K562 (cell line): Measurements from ENCODE around the gene KLHL6. TPM values are rescaled to one million over a fixed set of nuclear protein-coding genes. Genes with fewer than 3 reads are reported as not detected.

ENCODE experiments used
- ATAC-seq: fragments of 200-7000 bp; cut with Tn5 transposase; 3 replicates; pipeline ENCODE4 v1.9.1; 2020; ENCODE audit warnings: moderate library complexity
- BruUV-seq: library from RNA; stranded (reverse); fragments of 400-500 nt; replicated peaks from 2 replicates; lab custom pipeline; 2021; lab: Mats Ljungman, UMichigan
- CTCF ChIA-PET: fragments of 300-600 bp; formaldehyde crosslinking; extraction: SDS; loops from one replicate; lab custom pipeline; 2021; ENCODE audit warnings: low intra/inter-chr PET ratio; lab: Yijun Ruan, JAX
- POLR2A ChIA-PET: fragments of 300-600, 350-650 bp; sonication (Branson Sonifier 250); formaldehyde crosslinking; extraction: SDS; loops from one replicate; lab custom pipeline; 2021; ENCODE audit warnings: antibody characterized with exemption, inconsistent platforms; lab: Yijun Ruan, JAX
- DNase-seq, 4 experiments: peaks; one replicate each; pipeline versions ENCODE4 v3.0.0 to v3.0.0-alpha.2; 2011 to 2018; ENCODE audit warnings: low spot score in 3 of 4, mixed read lengths in 3 of 4; ENCODE audit errors: extremely low read depth in 1 of 4
- FAIRE-seq: peaks from 2 replicates; lab custom pipeline; 2011; peaks lifted over from hg19 to GRCh38; lab: Jason Lieb, UNC
- H2AFZ ChIP-seq: 2 replicates; pipeline ENCODE4 v1.6.0; 2011; ENCODE audit warnings: low read depth, low read length, control low read depth, inconsistent platforms
- H3K27ac ChIP-seq: fragments of 200-600 bp; 3 replicates; pipeline ENCODE4 v1.8.0; 2011; ENCODE audit warnings: low read depth, mild to moderate bottlenecking, control low read depth, inconsistent platforms, low read length, moderate library complexity, mixed read lengths; ENCODE audit errors: extremely low read depth
- H3K27me3 ChIP-seq, 2 experiments: fragments of 300-600 bp in 1 of 2; 2 replicates in 1 of 2; 3 replicates in 1 of 2; pipeline versions ENCODE4 v1.6.0 to v1.8.0; 2011; ENCODE audit warnings: inconsistent platforms in 2 of 2, low read length in 2 of 2, mild to moderate bottlenecking in 1 of 2, mixed read lengths in 1 of 2, moderate library complexity in 1 of 2; ENCODE audit not compliant: control insufficient read depth in 2 of 2, insufficient read depth in 2 of 2
- H3K36me3 ChIP-seq: fragments of 300-600 bp; 3 replicates; pipeline ENCODE4 v1.8.0; 2011; ENCODE audit warnings: mild to moderate bottlenecking, low read length, inconsistent platforms; ENCODE audit not compliant: control insufficient read depth, insufficient read depth
- H3K4me1 ChIP-seq, 2 experiments: fragments of 200-600 bp in 1 of 2; replicated peaks in 1 of 2; 2 replicates in 1 of 2; 3 replicates in 1 of 2; pipeline versions ENCODE4 v1.5.1 to v1.8.0; 2011; ENCODE audit warnings: inconsistent platforms in 2 of 2, low read length in 2 of 2, mild to moderate bottlenecking in 1 of 2, mixed read lengths in 1 of 2, moderate library complexity in 1 of 2; ENCODE audit not compliant: control insufficient read depth in 2 of 2, insufficient read depth in 2 of 2
- H3K4me2 ChIP-seq: 2 replicates; pipeline ENCODE4 v1.6.1; 2011; ENCODE audit warnings: low read length, control low read depth, inconsistent platforms, mixed read lengths; ENCODE audit not compliant: insufficient read depth
- H3K4me3 ChIP-seq: fragments of 200-600 bp; sonication (generic), shearing (Covaris generic); 2 replicates; pipeline ENCODE4 v1.5.1; 2016; ENCODE audit warnings: control low read depth, inconsistent platforms
- H3K79me2 ChIP-seq: fragments of 200-600 bp; 3 replicates; pipeline ENCODE4 v1.8.0; 2011; ENCODE audit warnings: low read length, inconsistent platforms; ENCODE audit not compliant: control insufficient read depth, insufficient read depth
- H3K9ac ChIP-seq, 2 experiments: 2 replicates each; pipeline versions ENCODE4 v1.6.0 to v1.6.1; 2011; ENCODE audit warnings: low read depth in 2 of 2, low read length in 2 of 2, control low read depth in 1 of 2, inconsistent platforms in 1 of 2, mild to moderate bottlenecking in 1 of 2, mixed read lengths in 1 of 2; ENCODE audit not compliant: insufficient read depth in 1 of 2
- H3K9me1 ChIP-seq: one replicate; pipeline ENCODE4 v1.6.0; 2011; ENCODE audit warnings: inconsistent platforms, mild to moderate bottlenecking, low read length, moderate library complexity; ENCODE audit not compliant: control insufficient read depth, insufficient read depth
- H3K9me3 ChIP-seq: replicated peaks from 2 replicates; pipeline ENCODE4 v1.5.1; 2011; ENCODE audit warnings: low read depth, low read length, inconsistent platforms; ENCODE audit not compliant: control insufficient read depth, insufficient read depth
- H4K20me1 ChIP-seq: replicated peaks from 2 replicates; pipeline ENCODE4 v1.6.1; 2011; ENCODE audit warnings: low read length, inconsistent platforms, mixed read lengths; ENCODE audit not compliant: control insufficient read depth, insufficient read depth
- C11orf30 ChIP-seq: fragments of 450-650 bp; IDR thresholded peaks from 2 replicates; pipeline ENCODE4 v1.6.1; 2016; ENCODE audit warnings: low read depth, mild to moderate bottlenecking
- CREB1 ChIP-seq, 2 experiments: sonication (generic) in 1 of 2; formaldehyde crosslinking in 1 of 2; IDR thresholded peaks; 2 replicates each; pipeline versions ENCODE4 v1.6.1 to v1.8.0; 2012 to 2022; ENCODE audit warnings: inconsistent platforms in 1 of 2, mild to moderate bottlenecking in 1 of 2, missing genetic modification reagents in 1 of 2, moderate library complexity in 1 of 2
- CREBBP ChIP-seq: IDR thresholded peaks from one replicate; pipeline ENCODE4 v1.6.1; 2012; ENCODE audit warnings: low read depth, mild to moderate bottlenecking, control low read depth, inconsistent platforms, low read length
- CTBP1 ChIP-seq: fragments of 450-650 bp; IDR thresholded peaks from 2 replicates; pipeline ENCODE4 v1.6.1; 2016; ENCODE audit warnings: borderline replicate concordance
- GATAD2A ChIP-seq: fragments of 450-650 bp; IDR thresholded peaks from 2 replicates; pipeline ENCODE4 v1.6.1; 2017
- GATAD2B ChIP-seq: fragments of 450-650 bp; IDR thresholded peaks from 2 replicates; pipeline ENCODE4 v1.6.1; 2017; ENCODE audit warnings: mild to moderate bottlenecking, borderline replicate concordance
- GTF2F1 ChIP-seq: IDR thresholded peaks from 2 replicates; pipeline ENCODE4 v1.6.1; 2011; ENCODE audit warnings: low read depth, low read length, improper control_type of control experiment
- L3MBTL2 ChIP-seq: fragments of 450-650 bp; IDR thresholded peaks from 2 replicates; pipeline ENCODE4 v1.6.1; 2016; ENCODE audit warnings: mild to moderate bottlenecking, moderate library complexity
- MAFG ChIP-seq: fragments of 450-650 bp; conservative IDR thresholded peaks from 2 replicates; pipeline ENCODE4 v1.6.1; 2016; ENCODE audit warnings: missing genetic modification characterization, missing compliant biosample characterization
- MEF2D ChIP-seq: conservative IDR thresholded peaks from 2 replicates; pipeline ENCODE4 v1.6.1; 2016; ENCODE audit warnings: low read depth, missing genetic modification characterization, missing compliant biosample characterization
- MNT ChIP-seq, 2 experiments: fragments of 450-650 bp; conservative IDR thresholded peaks; 2 replicates each; pipeline ENCODE4 v1.6.1; 2017; ENCODE audit warnings: mild to moderate bottlenecking in 2 of 2, moderate library complexity in 2 of 2
- USF2 ChIP-seq: sonication (generic); formaldehyde crosslinking; IDR thresholded peaks from 2 replicates; pipeline ENCODE4 v1.5.0; 2020; ENCODE audit warnings: missing genetic modification reagents
- ZNF184 ChIP-seq: sonication (generic); formaldehyde crosslinking; IDR thresholded peaks from 2 replicates; pipeline ENCODE4 v1.5.0; 2020; ENCODE audit warnings: missing genetic modification reagents
- ZNF316 ChIP-seq: fragments of 450-650 bp; IDR thresholded peaks from 2 replicates; pipeline ENCODE4 v1.6.1; 2016
- ZNF717 ChIP-seq: fragments of 250-450 bp; sonication (Bioruptor Pico); IDR thresholded peaks from 2 replicates; pipeline ENCODE4 v1.5.0; 2021
- ZZZ3 ChIP-seq: fragments of 450-650 bp; IDR thresholded peaks from 2 replicates; pipeline ENCODE4 v1.6.1; 2016; ENCODE audit warnings: antibody characterized with exemption, mild to moderate bottlenecking, moderate library complexity
- WGBS: fragments of 100-300 bp; shearing (Covaris generic); methylation state at CpG from one replicate; pipeline ENCODE4 v1.1.6; 2016; ENCODE audit warnings: low coverage, mixed read lengths; ENCODE audit not compliant: insufficient coverage; ENCODE audit errors: missing lambda C conversion rate; 5-methylcytosine and 5-hydroxymethylcytosine counted together
- in situ Hi-C: fragments of 300-500 bp; cut with MboI; formaldehyde crosslinking; loops from 4 replicates; pipeline ENCODE4 v1.15.0; 2018; ENCODE audit warnings: inconsistent platforms, mixed read lengths
- intact Hi-C: fragments of 100-400 bp; cut with micrococcal nuclease; formaldehyde crosslinking; loops from 2 replicates; pipeline ENCODE4 v1.14.2; 2022
- polyA plus RNA-seq, 8 experiments: library from polyadenylated mRNA; depleted of rRNA in 4 of 8; stranded (reverse) in 5 of 8; unstranded in 3 of 8; fragments of >200 nt; fragmentation: Nextera tagmentation in 2 of 8; fragmentation: Illumina TruSeq in 1 of 8; extraction: Ambion mirVana in 2 of 8; extraction: Trizol in 1 of 8; gene quantifications; 2 replicates each; pipeline versions ENCODE4 v1.2.1 to v1.2.3, GENCODE V29; 2011 to 2014; ENCODE audit warnings: inconsistent platforms in 1 of 8, missing spikeins in 1 of 8
- total RNA-seq, 7 experiments: library from RNA; depleted of rRNA in 6 of 7; stranded (reverse); fragments of >200 nt in 6 of 7; fragmentation: Illumina TruSeq in 2 of 7; extraction: Trizol in 2 of 7; gene quantifications; 2 replicates each; pipeline versions ENCODE4 v1.2.1 to v1.2.3, GENCODE V29; 2011 to 2021; ENCODE audit warnings: low replicate concordance in 1 of 7

Gene KLHL6
- total and polyA plus RNA-seq, 9 of the 15 experiments (the other 6 are each of a cell fraction or from before 2014, with no cell fraction given) = 0.18 to 2.1 (median 1.4) TPM

- Histone ChIP-seq H3K36me3 (no peaks in the 10 kb centered on the region), H2AFZ (no peak overlapping the region), H3K9me3 (no peaks in the 10 kb centered on the region), H3K4me2 (no peak overlapping the region), H3K27ac (no peak overlapping the region), H3K9me1 (no peaks in the 10 kb centered on the region), H3K9ac (no peak overlapping the region), H3K4me3 (no peak overlapping the region), H3K4me1 (0 out of 5 replicates have a peak, but pooled peaks cover 0 to 9% of the 10 kb centered on the region in 2 experiments), H3K79me2 (no peaks in the 10 kb centered on the region), H4K20me1 (no peaks in the 10 kb centered on the region), H3K27me3 (no peaks in the 10 kb centered on the region)
- no TSS peak for BruUV-seq
- in situ Hi-C loops = no loop called here
- CTCF ChIA-PET = no interaction called here
- peak; percentile 73 for TF ChIP-seq ZNF316
- TF ChIP-seq C11orf30 = peak; percentile 53; the same call in 1 of the 2 replicates
- peak; percentile 32 for TF ChIP-seq MAFG (tag)
- no peak for TF ChIP-seq MEF2D (tag)
- no peak for TF ChIP-seq CTBP1
- 65% methylated on average over 6 of the region's 6 CpGs for WGBS
- ATAC-seq = no peak
- POLR2A ChIA-PET = interaction anchor here (1.0 to 1.6 kb wide), 3 partner anchors 9 to 16 kb away, joined by 3 to 5 read pairs (median 4); no protein-coding TSS in a partner anchor
- no peak for DNase-seq
- no peak for FAIRE-seq
- intact Hi-C loops = no loop called here
These were observed 69.9 kb downstream of the KLHL6 start for GRCh38 chr3:183485585-183485984.

GRCh38 chr3:183485093-183485492 lies 70.4 kb downstream of the KLHL6 start:
- peaks cover 0 to 8% of the 10 kb centered on the region in 2 experiments; a peak in 1 of 5 replicates for H3K4me1 ChIP-seq
- ATAC-seq = no peak
- no peaks in the 10 kb centered on the region for H4K20me1 ChIP-seq
- ChIA-PET CTCF (no interaction called here), POLR2A (interaction anchor here (1.0 to 1.6 kb wide), 3 partner anchors 9 to 17 kb away, joined by 3 to 5 read pairs (median 4); no protein-coding TSS in a partner anchor)
- H3K9ac ChIP-seq = no peak overlapping the region
- H3K9me3 ChIP-seq = no peaks in the 10 kb centered on the region
- no peak overlapping the region for H3K4me3 ChIP-seq
- no TSS peak for BruUV-seq
- FAIRE-seq = no peak
- H2AFZ ChIP-seq = no peak overlapping the region
- no peak overlapping the region for H3K27ac ChIP-seq
- H3K9me1 ChIP-seq = no peaks in the 10 kb centered on the region
- in situ Hi-C loops (no loop called here), intact Hi-C loops (no loop called here)
- H3K36me3 ChIP-seq = no peaks in the 10 kb centered on the region
- H3K27me3 ChIP-seq = no peaks in the 10 kb centered on the region
- DNase-seq = no peak
- H3K79me2 ChIP-seq = no peaks in the 10 kb centered on the region
- H3K4me2 ChIP-seq = no peak overlapping the region
- 66% methylated on average over 6 of the region's 6 CpGs for WGBS
- TF ChIP-seq ZZZ3 = no peak
- TF ChIP-seq ZNF184 = no peak
- TF ChIP-seq MNT (conservative IDR thresholded peaks at IDR 0.05) = no peak
- no peak for TF ChIP-seq ZNF717 (CRISPR knock-in tag)
- no peak for TF ChIP-seq CREBBP
- no peak for TF ChIP-seq USF2 (CRISPR knock-in tag)
- TF ChIP-seq GATAD2B = no peak
- no peak for TF ChIP-seq L3MBTL2
- no peak for TF ChIP-seq CREB1 (IDR thresholded peaks at IDR 0.05)
- TF ChIP-seq CREB1 (CRISPR knock-in tag; IDR thresholded peaks at IDR 0.05) = no peak
- TF ChIP-seq GATAD2A = no peak
- TF ChIP-seq GTF2F1 = no peak
